Measurements from ENCODE around the gene SNX33.

SNX33 gene

GRCh38 chr15:75644376-75644775 lies 3.3 kb upstream of the SNX33 start:
- no peak for DNase-seq

- DNase-seq, result no peak
Observed at GRCh38 chr15:75646112-75646943, 1.4 kb upstream of the SNX33 start.

DNA sequence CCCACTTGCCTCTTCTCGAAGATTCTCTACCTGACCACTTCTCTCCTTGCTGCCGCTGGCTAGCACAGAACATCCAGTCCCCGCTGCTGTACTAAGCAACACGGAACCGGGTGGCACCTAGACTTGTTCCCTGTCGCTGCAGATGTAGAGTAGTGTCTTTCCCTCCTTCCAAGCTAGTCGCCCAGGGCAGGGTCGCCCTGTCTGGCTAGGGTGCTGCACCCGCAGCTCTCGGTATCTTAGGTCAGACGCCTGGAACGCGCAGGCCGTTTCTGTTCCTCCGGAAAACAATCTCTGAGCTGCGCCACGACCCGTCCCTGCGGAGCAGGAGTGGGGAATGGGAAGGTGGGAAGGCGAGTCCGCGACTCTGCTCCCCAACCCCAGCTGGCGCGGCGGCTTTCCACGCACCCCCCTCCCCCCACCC lies 758 bp upstream of the SNX33 start:
- DNase-seq, result no peak

DNA sequence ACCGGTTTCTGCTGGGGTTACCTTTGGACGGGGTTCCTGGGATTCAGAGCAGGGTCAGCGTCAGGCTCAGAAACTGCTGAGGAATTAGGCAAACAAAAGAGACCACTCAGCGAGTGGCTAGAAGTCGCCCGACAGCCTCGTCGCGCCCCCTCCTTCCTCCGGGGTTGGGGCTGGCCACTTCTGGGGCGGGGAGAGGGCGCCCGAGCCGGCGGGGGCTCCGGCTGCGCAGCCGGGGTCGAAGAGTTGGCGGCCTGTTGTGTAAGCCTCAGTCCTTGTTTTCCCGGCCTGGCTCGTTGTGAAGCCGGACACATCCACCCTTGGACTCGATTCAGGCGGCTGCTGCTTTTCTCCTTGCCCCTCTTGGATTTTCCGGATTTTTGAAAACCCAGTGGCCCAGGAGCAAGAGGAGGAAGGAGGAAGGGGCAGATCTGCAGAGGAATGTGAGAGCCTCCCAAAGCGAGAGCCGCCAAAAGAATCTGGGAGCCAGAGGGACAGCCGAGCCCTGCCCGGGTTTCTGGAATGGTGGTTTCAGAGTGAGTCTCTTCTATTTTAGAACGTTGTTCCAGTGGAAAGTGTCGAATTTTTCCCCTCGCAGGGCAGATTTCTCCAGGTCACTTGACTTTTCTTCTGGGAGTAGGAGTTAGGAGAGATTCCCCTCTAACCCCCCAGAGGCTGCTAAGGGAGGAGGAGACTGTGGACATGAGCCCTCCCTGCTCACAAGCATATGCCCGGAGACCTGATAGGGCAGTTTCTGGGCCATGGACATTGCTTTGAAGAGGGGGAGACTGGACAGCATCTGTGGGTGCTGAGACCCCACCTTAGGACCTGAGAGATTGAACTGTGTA lies 666 bp downstream of the SNX33 start:
- DNase-seq, result no peak

DNA sequence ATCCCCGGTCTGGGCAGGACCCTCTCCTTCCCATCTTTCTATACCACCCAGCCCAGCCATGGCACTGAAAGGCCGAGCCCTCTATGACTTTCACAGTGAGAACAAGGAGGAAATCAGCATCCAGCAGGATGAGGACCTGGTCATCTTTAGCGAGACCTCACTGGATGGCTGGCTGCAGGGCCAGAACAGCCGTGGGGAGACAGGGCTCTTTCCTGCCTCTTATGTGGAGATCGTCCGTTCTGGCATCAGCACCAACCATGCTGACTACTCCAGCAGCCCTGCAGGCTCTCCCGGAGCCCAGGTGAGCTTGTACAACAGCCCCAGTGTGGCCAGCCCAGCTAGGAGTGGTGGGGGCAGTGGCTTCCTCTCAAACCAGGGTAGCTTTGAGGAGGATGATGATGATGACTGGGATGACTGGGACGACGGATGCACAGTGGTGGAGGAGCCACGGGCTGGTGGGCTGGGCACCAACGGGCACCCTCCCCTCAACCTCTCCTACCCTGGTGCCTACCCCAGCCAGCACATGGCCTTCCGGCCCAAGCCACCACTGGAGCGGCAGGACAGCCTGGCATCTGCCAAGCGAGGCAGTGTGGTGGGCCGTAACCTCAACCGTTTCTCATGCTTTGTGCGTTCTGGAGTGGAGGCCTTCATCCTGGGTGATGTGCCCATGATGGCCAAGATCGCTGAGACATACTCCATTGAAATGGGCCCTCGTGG lies 1.5 kb downstream of the SNX33 start:
- no peak for DNase-seq

DNA sequence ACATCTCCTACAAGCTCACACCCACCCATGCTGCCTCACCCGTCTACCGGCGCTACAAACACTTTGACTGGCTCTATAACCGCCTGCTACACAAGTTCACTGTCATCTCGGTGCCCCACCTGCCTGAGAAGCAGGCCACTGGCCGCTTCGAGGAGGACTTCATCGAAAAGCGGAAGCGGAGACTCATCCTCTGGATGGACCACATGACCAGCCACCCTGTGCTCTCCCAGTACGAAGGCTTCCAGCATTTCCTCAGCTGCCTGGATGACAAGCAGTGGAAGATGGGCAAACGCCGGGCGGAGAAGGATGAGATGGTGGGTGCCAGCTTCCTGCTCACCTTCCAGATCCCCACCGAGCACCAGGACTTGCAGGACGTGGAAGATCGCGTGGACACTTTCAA lies 2.1 kb downstream of the SNX33 start:
- no peak for DNase-seq

- DNase-seq, result no peak
Observed at GRCh38 chr15:75650908-75651809, 3.4 kb downstream of the SNX33 start.

DNA sequence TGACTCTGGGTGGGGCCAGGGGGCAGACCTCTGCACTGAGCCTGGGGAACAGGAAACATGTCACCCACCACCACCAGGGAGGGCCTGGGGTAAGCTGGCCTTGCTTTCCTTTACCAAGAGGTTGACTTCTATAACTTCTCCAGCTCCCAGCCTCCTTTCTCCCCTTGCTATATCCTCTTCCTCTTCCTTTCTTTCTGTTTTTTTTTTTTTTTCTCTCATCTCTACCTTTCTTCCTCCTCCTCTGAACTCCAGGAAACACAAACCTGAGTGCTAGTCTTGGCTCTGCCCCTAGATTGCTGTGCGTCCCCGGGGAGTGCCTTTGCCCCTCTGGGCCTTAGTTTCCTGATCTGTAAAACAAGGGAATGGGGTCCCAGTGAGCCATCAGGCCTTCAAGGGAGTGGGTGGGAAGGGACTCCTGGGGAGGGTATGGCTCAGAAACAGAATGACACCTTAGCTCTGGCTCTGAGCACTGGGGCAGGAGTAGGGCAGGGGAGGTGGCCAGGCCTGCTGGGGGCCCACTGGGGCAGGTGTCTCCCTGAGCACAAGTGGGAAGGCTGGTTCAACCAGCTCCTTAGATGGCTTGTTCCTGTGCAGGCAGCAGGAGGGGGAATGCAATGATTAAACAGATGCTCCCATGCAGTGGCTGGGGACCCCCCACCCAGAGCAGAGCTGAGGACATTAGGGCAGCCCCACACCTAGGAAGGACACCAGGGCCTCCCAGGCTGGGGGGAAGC lies 4.3 kb downstream of the SNX33 start:
- DNase-seq, result no peak

DNA sequence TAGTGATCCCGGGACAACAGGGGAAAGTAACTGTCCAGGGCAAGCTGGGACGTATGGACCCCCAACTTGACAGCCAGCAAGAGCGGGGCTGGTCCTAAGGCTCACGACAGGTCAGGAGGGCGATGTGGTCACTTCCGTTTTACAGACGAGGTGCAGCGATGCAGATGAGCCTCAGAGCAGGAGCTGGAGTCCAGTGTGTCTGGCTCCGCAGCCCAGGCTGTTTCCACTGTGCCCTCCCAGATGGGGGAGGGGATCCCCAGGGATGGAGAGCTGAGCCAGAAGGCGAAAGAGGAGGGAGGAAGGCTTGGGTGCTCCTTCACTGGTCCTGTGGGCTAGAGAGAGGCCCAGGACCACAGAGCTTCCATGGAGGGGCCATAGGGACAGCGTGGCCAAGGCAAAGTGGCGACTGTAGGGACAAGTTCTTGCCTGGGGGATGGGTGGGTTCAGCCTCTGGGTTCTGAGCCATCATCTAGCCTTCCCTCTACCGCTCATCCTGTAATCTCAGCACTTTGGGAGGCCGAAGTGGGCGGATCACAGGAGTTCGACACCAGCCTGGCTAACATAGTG lies 5.7 kb downstream of the SNX33 start:
- DNase-seq, result no peak

GRCh38 chr15:75654201-75654907 lies 6.6 kb downstream of the SNX33 start:
- DNase-seq, result no peak

GRCh38 chr15:75655931-75656330 lies 8.2 kb downstream of the SNX33 start:
- DNase-seq, result no peak

DNA sequence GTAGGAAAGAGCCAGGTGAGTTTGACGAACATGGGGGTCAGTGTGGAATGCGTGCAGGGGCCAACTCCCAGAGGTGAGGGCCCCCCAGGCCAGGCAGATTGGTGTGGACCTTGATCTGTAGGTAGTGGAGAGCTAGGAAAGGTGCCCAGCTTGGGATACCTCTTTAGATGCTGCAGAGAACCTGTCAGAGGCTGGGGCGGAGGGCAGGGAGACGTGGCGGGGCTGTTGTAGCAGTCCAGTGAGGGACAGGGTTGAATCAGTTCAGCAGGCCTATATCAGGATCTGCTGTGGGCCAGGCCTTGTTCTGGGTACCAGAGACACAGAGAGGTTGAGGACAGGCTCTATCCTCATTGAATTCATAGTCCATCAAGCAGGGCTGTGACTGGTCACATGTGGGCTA lies 8.6 kb downstream of the SNX33 start:
- no peak for DNase-seq

DNA sequence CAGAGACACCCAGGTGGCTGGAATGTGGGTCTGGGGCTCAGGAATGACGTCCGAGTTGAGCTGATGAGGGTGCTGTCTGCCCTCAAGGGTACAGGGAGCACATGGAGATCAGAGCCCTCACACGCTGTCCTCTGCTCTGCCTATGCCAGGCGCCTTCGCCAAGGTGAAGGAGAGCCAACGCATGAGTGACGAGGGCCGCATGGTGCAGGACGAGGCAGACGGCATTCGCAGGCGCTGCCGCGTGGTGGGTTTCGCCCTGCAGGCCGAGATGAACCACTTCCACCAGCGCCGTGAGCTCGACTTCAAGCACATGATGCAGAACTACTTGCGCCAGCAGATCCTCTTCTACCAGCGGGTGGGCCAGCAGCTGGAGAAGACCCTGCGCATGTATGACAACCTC lies 9.1 kb downstream of the SNX33 start:
- DNase-seq, result no peak

GRCh38 chr15:75659141-75659771 lies 11.5 kb downstream of the SNX33 start:
- DNase-seq, result no peak

DNA sequence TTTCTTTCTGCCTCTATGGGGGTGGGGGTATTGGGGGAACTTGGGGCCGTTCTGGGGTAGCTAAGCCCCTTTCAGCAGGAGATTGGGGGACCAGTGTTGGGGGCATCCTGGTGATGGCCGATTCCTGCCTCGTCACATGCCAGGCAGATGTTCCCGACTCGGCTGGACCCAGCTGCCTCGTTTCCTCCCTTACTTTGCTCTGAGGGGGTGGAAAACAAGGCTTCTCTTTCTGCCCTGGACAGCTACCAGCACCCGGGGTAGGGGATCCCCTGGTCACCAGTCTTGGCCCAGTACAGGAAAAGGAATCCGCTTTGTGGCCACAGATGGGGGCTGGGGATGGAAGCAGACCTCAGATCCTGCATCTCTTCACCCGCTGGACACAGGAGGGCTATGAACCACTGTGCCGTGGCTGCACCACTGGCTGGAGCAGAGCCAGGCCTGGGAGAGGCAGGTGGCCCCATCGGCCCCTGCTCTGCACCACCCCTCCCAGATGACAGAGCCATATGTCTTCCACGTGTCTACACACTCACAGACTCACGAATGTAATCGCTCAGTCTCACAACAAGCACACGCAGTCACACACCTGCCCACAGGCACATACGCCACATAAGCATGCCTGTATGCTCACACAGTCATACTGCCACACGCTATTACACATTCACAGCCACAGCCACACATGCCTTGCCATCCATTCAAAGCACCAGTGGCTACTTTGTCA lies 12.4 kb downstream of the SNX33 start:
- DNase-seq, result no peak

- no peak for DNase-seq
Observed at GRCh38 chr15:75661100-75661755, 13.5 kb downstream of the SNX33 start.

DNA sequence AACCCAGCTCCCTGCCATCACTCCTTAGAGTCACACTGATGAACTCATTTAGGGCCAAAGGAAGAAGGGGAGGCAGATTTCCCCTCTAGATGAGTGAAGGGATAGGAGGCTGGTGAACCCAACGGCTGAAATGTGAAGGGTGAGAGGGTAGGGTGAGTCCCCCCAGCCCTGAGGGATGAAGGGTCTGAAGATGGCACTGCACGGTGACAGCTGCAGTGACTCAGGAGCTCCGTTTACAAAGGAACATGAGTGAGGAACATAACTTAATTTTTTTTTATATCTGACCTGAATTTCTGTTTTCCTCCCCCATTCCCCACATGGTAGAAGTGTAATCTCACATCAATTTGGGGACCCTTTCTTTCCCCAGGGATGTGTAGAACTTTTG lies 14.0 kb downstream of the SNX33 start:
- DNase-seq, result no peak

DNA sequence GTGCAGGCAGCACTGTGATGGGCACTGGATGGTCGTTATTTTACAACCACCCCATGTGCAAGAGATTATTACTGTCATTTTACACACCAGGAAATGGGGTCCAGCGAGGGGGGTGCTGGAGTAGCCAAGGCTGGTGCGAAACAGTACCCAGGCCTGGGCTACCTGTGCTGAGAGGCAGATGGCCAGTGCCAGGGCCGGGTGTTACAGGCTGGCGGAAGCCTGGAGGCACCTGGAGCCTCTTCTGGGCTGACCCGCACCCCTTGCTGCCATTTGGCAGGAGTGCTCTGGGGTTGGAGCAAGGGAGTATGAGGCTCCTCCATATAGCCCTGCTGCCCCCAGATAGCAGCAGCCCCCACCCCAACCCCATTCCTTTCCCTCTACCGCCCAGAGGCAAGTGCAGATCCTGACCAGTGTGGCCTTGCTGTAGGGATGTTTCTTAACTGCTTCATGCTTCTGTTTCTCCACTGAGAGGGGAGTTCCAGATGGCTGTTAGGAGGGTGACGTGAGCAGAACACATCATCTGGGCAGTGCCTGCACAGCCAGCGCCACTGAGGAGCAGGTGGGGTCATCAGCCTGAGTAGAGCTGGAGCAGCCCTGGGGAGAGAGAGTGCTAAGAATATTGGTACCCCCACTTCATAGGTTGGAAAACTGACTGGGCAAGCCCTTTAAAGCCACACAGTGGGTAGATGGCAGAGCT lies 15.3 kb downstream of the SNX33 start:
- DNase-seq, result no peak
